ENCODE data around the gene SACS. TPM values are rescaled to one million over a fixed set of nuclear protein-coding genes. Genes with fewer than 3 reads are reported as not detected.

SACS gene
- total RNA-seq, 2 donors from 2014 or later, result 8.6 to 10.5 TPM

DNA sequence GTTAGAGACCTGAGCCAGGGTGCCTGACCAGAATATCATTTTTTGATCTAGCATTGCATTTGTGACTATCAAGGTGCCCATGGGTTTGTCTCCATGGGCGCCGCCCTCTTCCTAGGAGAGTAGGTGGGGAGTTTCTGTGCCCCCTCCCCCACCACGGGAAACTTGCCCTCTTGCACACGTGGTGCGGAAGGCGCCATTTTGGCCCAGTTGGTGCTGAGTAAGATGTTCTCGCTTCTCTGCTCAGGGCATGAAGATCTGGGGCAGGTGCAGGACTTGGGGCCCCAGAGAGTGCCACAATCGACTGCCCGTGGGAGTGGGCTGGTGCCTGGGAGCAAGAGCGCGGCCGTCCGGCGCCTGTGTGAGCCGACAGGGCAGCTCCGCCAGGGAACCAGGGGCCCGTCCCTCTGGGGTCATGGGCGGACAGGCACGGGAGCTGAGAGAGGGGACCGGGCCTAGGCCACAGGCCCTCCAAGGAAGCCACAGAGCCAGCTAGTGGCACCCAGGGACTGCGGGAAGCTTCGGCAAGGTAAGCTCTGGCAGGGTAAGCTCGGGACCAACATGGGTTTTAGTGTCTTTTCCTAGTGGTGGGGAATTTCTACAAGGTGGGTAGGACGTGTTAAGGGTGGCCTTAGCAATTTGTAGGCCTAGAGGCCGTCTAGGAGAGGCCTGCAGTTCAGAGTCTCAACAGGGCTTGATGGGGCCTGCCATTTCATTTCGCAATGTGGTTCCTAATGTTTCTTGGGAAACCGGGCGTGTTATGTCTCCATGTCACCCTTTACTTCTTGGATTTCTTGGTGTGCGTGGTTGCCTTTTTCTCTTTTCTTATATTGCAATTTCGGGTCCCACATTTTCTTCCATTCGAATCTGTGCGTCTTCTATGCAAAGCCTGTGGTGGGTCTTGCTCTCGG lies 14.5 kb downstream of the SACS start:
- 92 to 96% methylated on average over 20 to 27 of the region's 33 CpGs for WGBS, 2 donors
- ATAC-seq, result no peak
- intact Hi-C loops (cut with DNase I), result no loop called here

GRCh38 chr13:23414682-23415081 lies 18.8 kb downstream of the SACS start:
- ATAC-seq (no peak), DNase-seq (no peak)
- intact Hi-C loops (cut with DNase I), result no loop called here
- Histone ChIP-seq H3K4me3 (no peak overlapping the region), H3K9me3 (no peaks in the 10 kb centered on the region), H3K36me3 (replicated peaks in 1 of 2; ENCODE audit: insufficient read depth in 1 of 2, low read depth in 2 of 2) (no peaks in the 10 kb centered on the region), H3K27me3 (no peaks in the 10 kb centered on the region), H3K27ac (no peak overlapping the region), H3K4me1 (no peaks in the 10 kb centered on the region)
- TF ChIP-seq, protein P1, sequence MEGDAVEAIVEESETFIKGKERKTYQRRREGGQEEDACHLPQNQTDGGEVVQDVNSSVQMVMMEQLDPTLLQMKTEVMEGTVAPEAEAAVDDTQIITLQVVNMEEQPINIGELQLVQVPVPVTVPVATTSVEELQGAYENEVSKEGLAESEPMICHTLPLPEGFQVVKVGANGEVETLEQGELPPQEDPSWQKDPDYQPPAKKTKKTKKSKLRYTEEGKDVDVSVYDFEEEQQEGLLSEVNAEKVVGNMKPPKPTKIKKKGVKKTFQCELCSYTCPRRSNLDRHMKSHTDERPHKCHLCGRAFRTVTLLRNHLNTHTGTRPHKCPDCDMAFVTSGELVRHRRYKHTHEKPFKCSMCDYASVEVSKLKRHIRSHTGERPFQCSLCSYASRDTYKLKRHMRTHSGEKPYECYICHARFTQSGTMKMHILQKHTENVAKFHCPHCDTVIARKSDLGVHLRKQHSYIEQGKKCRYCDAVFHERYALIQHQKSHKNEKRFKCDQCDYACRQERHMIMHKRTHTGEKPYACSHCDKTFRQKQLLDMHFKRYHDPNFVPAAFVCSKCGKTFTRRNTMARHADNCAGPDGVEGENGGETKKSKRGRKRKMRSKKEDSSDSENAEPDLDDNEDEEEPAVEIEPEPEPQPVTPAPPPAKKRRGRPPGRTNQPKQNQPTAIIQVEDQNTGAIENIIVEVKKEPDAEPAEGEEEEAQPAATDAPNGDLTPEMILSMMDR (IDR thresholded peaks at IDR 0.05), result no peak
- TF ChIP-seq POLR2A (IDR thresholded peaks at IDR 0.05), result no peak
- WGBS, 2 donors, result 82 to 84% methylated on average over 2 of the region's 2 CpGs

More for the DNA sequence above, 14.5 kb downstream of the SACS start:
- Histone ChIP-seq H3K27me3 (no peaks in the 10 kb centered on the region), H3K4me3 (no peak overlapping the region), H3K4me1 (no peaks in the 10 kb centered on the region), H3K9me3 (no peaks in the 10 kb centered on the region), H3K27ac (no peak overlapping the region), H3K36me3 (replicated peaks in 1 of 2; ENCODE audit: insufficient read depth in 1 of 2, low read depth in 2 of 2) (no peaks in the 10 kb centered on the region)
- DNase-seq, result no peak
- TF ChIP-seq POLR2A (IDR thresholded peaks at IDR 0.05), result no peak
- TF ChIP-seq, protein P1 (IDR thresholded peaks at IDR 0.05), result no peak

GRCh38 chr13:23411706-23412105 lies 21.8 kb downstream of the SACS start:
- TF ChIP-seq POLR2A (IDR thresholded peaks at IDR 0.05), result no peak
- TF ChIP-seq, protein P1 (IDR thresholded peaks at IDR 0.05), result no peak
- 93 to 95% methylated on average over 11 of the region's 11 CpGs for WGBS, 2 donors
- ATAC-seq (no peak), DNase-seq (no peak)
- intact Hi-C loops (cut with DNase I), result no loop called here
- Histone ChIP-seq H3K9me3 (no peaks in the 10 kb centered on the region), H3K27me3 (no peaks in the 10 kb centered on the region), H3K4me3 (no peak overlapping the region), H3K36me3 (replicated peaks in 1 of 2; ENCODE audit: insufficient read depth in 1 of 2, low read depth in 2 of 2) (no peaks in the 10 kb centered on the region), H3K4me1 (no peaks in the 10 kb centered on the region), H3K27ac (no peak overlapping the region)

DNA sequence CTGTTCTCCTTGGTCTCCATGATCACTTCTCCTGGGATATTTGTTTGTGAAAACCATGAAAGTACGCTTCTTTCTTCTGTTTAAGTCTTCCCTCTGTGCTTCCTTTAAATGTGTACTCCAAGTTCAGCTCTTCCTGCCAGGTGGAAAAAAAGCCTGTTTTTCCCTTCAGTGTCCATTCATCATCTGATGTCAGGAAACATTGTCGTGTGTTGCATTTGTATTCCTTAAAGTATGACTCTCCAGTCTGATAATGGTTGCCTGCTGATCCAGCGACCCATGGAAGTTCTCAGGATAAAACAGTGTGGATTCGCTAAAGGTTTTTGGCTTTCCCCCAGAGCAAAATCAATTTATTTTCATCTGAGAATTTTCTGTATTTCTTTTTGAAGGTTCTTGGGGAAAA lies 22.3 kb downstream of the SACS start:
- DNase-seq (no peak), ATAC-seq (no peak)
- 64 to 68% methylated on average over 4 of the region's 4 CpGs for WGBS, 2 donors

More for the DNA sequence above, 22.3 kb downstream of the SACS start:
- H3K36me3 ChIP-seq (replicated peaks in 1 of 2; ENCODE audit: insufficient read depth in 1 of 2, low read depth in 2 of 2), result no peaks in the 10 kb centered on the region
- no peak for TF ChIP-seq POLR2A (IDR thresholded peaks at IDR 0.05)
- TF ChIP-seq, protein P1 (IDR thresholded peaks at IDR 0.05), result no peak
- no peak overlapping the region for H3K4me3 ChIP-seq
- no peaks in the 10 kb centered on the region for H3K9me3 ChIP-seq
- intact Hi-C loops (cut with DNase I), result no loop called here
- no peaks in the 10 kb centered on the region for H3K27me3 ChIP-seq
- H3K4me1 ChIP-seq, result no peaks in the 10 kb centered on the region
- no peak overlapping the region for H3K27ac ChIP-seq
